Measurements from ENCODE around the gene PITPNB.

Gene PITPNB

DNA sequence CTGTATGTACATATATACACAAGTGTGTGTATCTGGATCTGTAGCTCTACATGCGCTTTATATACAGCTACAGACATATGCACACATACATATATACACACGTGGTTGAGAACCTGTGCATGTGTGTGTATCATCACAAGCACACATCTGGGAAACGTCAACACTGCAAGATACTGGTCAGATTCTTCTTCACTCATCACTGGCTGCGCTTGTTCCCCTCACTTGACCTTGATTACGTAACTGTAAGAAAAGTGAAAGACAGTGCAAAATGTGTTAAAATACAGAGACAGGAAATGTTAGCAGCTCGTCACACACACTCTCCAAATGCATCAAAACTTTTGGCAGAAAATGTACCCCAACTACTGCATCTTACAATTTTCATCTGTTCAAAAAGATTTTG, 65.6 kb downstream of the PITPNB start:
- no peak for DNase-seq

GRCh38 chr22:27851974-27852746, 66.9 kb downstream of the PITPNB start:
- no peak for DNase-seq

DNA sequence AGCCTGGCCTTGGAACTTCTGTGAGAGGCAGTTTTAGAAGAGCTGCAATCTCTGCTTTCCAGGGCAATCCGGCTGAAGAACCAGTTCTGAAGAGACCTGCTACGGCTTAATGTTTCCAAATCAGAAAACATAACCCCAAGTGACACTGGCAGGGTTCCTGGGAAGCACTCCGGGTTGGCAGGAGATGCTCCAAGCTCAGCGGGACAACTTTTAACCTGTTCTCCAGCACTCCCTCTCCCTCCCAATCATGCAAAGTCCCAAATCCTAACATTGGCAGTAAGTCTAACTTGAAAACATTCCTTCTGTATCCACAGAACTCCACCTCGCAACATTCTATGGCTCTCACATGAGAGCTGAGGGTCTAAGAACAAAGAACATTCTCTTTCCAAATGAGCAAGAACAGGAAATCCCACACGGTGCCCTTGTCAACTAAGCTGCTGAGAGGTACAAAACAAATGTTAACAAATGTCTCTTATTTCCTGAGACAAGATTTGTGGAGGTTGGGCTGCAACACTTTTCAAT, 69.0 kb downstream of the PITPNB start:
- DNase-seq: no peak

GRCh38 chr22:27848005-27848404, 71.1 kb downstream of the PITPNB start:
- DNase-seq: no peak

GRCh38 chr22:27846910-27847309, 72.1 kb downstream of the PITPNB start:
- no peak for DNase-seq

GRCh38 chr22:27846248-27846757, 72.8 kb downstream of the PITPNB start:
- no peak for DNase-seq

DNA sequence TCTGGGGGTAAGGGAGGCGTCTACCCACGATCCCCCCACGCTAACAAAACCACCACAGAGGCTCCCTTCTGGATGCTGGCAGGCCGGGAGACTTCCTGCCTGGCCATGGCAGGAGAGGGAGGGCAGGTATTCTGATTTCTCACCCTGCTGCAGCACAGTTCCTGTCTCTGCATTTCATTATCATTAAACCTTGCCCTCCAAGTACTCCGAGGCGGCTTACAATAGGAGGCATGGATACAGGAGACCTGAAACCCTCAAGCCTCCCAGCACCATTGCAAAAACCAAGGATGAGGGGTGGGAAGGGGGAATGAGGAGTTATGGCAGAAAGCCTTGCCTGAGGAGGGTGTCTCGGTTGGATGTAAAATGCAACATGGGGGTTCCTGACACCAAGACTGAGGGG, 73.4 kb downstream of the PITPNB start:
- DNase-seq: no peak

DNA sequence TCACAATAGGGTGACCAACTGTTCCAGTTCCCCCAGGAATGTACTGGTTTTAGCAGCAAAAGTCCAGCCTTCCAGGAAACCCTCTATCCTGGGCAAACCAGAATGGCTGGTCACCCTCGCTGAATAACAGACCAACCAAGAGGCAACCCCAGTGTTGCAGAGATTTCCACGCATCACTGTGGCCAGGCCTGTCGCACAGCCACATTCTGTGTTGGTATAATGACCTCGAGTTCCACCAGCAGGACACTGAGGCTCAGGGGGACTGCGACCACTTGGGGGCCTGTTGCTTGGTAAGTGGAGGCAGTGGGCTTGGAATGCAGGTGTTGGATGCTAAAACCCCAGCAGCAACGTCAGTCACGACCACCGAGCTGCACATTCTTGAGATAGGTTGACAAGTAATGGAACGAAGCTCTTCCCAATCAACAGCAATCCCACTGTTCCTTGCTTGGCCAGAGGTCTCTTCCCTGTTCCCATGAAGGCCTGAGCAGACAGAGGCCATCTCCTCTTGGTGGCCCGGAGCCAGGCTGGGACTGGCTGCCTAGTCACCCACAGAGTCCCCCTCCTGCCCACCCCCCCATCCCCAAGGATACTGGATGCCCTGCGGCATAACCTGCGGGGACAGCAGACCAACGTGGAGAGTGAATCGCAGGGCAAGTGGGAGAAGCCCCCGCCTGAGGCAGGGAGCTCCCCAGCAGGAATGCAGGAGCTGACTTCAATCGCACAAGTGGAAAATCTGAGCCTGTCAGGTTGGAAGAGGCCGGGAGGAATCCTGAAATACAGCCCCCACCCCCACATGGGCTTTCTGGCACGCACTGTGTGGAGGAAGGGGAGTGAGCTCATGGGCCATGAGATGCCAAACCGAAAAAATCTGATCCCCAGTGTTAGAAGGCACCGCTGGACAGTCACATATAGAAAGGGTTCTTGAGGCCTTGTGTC, 74.1 kb downstream of the PITPNB start:
- no peak for DNase-seq

- DNase-seq: no peak
Observed at GRCh38 chr22:27844256-27844655, 74.8 kb downstream of the PITPNB start.

GRCh38 chr22:27843441-27843840, 75.6 kb downstream of the PITPNB start:
- DNase-seq: no peak

DNA sequence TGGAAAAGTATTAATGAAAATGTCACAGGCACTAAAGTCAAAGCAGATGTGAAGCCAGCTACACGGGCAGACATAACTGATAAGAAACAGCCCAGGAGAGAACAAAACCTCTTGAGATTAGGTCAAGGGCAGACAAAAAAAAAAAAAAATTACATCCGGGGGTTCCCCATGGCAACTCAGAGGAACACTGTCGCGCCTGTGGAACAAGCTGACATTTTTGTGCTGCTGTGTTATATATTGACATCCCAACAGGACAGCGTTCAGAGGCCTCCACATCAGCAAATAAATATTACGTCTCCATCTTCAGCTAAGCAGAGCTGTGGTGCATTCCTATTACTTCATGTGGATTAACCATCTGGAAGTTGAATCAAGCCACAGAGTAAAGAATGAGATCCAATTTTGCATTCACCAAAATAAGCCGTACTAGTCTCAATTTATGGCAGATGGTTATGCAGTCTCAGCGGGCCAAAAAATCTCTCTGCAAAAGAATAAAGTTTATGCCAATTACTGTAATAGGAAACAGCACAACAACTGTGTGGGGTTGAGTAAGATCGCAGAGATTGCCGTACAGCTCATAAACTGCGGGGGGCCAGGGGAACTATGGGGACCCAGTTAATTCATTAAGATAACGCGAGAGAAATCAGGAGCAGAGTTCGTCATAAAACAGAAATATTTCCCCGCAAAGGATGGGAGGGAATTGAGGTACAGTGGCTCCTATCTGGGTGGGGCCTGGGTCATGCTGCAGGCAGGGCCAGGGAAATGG, 76.2 kb downstream of the PITPNB start:
- no peak for DNase-seq

DNA sequence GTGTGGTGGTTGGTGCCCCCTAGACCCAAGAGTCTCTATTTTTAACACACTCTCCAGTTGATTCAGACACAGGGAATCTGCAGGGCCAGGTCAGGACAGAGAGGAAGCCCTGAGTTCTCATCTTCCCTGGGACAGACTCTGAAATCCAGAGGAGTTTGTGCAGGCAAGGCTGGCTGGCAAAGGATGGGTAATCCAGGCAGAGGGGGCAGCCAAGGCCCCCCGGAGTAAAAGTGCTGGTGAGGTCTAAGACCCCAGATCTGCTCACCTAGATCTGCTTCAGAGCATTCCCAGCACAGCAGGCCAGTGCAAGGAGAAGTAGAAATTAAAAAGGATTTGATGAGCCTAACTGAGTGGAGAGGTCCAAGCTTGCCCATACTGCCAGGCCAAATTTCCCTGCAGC, 76.9 kb downstream of the PITPNB start:
- DNase-seq: no peak

GRCh38 chr22:27840436-27840835, 78.6 kb downstream of the PITPNB start:
- no peak for DNase-seq

GRCh38 chr22:27839057-27839660, 79.9 kb downstream of the PITPNB start:
- DNase-seq: no peak

- no peak for DNase-seq
Observed at GRCh38 chr22:27836181-27836580, 82.9 kb downstream of the PITPNB start.

- no peak for DNase-seq
Observed at GRCh38 chr22:27835446-27835845, 83.6 kb downstream of the PITPNB start.

- DNase-seq: no peak
Observed at GRCh38 chr22:27834364-27835185, 84.5 kb downstream of the PITPNB start.

DNA sequence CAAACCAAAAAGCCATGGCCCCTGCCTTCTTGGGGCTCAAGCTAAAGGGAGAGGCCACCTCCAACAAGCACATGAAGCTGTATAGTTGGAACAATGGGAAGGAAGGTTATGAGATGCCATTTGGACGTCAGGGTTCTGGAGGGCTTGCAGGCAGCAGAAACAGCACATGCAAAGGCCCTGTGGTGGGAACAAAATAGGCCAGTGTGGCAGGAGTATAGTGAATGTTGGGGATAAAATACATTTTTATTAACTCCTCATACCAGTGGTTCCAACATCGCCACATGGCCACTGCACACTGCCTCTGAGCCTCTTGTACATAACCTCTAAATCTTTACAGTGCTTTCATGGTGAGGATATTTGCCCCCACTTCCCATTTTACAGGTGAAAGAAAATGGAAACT, 85.3 kb downstream of the PITPNB start:
- no peak for DNase-seq

DNA sequence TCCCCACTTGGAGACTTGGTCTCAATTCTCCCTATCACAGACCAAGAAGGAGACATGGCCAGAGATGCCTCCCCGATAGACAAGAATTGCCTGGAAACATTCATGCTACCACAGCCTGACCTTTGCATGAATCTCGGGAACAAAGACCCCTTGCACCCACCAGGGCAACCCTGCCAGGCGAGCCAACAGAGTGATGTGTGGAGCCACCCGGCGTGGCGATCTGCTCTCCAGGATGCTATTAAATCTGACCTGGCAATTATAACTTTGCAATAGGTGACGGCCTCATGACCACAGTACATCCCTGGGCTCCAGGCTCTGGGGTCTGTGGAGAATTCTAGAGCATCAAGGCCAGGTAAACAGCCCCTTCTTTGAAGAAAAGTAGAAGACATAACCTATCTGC, 86.5 kb downstream of the PITPNB start:
- DNase-seq: no peak

- no peak for DNase-seq
Observed at GRCh38 chr22:27829620-27830019, 89.4 kb downstream of the PITPNB start.

Data from effector CD8-positive, alpha-beta T cell (primary cell).